ENCODE results near the gene PPP2R2D. TPM values are rescaled to one million over a fixed set of nuclear protein-coding genes. Genes with fewer than 3 reads are reported as not detected.

PPP2R2D gene
- polyA plus RNA-seq, 1 donor, result 36.4 TPM

- WGBS (ENCODE audit: insufficient coverage, low lambda C conversion rate), result 40% methylated on average over 1 of the region's 15 CpGs
- H3K36me3 ChIP-seq (ENCODE audit: control insufficient read depth, insufficient read depth, low read length), result no peaks in the 10 kb centered on the region
- H3K4me1 ChIP-seq (ENCODE audit: control insufficient read depth, insufficient read depth, low read length), result peaks cover 20% of the 10 kb centered on the region
- no peak overlapping the region for H3K4me3 ChIP-seq (ENCODE audit: low read length)
- peak overlapping the region; percentile 63 for H3K27ac ChIP-seq (ENCODE audit: low read length)
- no peaks in the 10 kb centered on the region for H3K27me3 ChIP-seq (ENCODE audit: control insufficient read depth, insufficient read depth, low read length)
- DNase-seq, result no peak
- no peaks in the 10 kb centered on the region for H3K9me3 ChIP-seq (ENCODE audit: control insufficient read depth, low read depth, low read length)
Observed at GRCh38 chr10:131998050-131998844, 97.4 kb downstream of the PPP2R2D start.

GRCh38 chr10:131998845-131999681 is 98.3 kb downstream of the PPP2R2D start:
- WGBS (ENCODE audit: insufficient coverage, low lambda C conversion rate), result no CpG with 5 or more reads among the region's 18 CpGs
- H3K27ac ChIP-seq (ENCODE audit: low read length), result no peak overlapping the region
- H3K9me3 ChIP-seq (ENCODE audit: control insufficient read depth, low read depth, low read length), result no peaks in the 10 kb centered on the region

GRCh38 chr10:132001238-132001972 is 100.6 kb downstream of the PPP2R2D start:
- no CpG with 5 or more reads among the region's 15 CpGs for WGBS (ENCODE audit: insufficient coverage, low lambda C conversion rate)
- no peak overlapping the region for H3K4me3 ChIP-seq (ENCODE audit: low read length)
- peaks cover 24% of the 10 kb centered on the region for H3K4me1 ChIP-seq (ENCODE audit: control insufficient read depth, insufficient read depth, low read length)
- peak in 1 of 2 donors; percentile 23 for DNase-seq
- no peak overlapping the region for H3K27ac ChIP-seq (ENCODE audit: low read length)
- no peaks in the 10 kb centered on the region for H3K36me3 ChIP-seq (ENCODE audit: control insufficient read depth, insufficient read depth, low read length)
- no peaks in the 10 kb centered on the region for H3K9me3 ChIP-seq (ENCODE audit: control insufficient read depth, low read depth, low read length)
- no peaks in the 10 kb centered on the region for H3K27me3 ChIP-seq (ENCODE audit: control insufficient read depth, insufficient read depth, low read length)

More at GRCh38 chr10:131998845-131999681, 98.3 kb downstream of the PPP2R2D start:
- H3K36me3 ChIP-seq (ENCODE audit: control insufficient read depth, insufficient read depth, low read length), result no peaks in the 10 kb centered on the region
- H3K4me3 ChIP-seq (ENCODE audit: low read length), result no peak overlapping the region
- peaks cover 24% of the 10 kb centered on the region for H3K4me1 ChIP-seq (ENCODE audit: control insufficient read depth, insufficient read depth, low read length)
- DNase-seq, result peak in 1 of 2 donors; percentile 22
- H3K27me3 ChIP-seq (ENCODE audit: control insufficient read depth, insufficient read depth, low read length), result no peaks in the 10 kb centered on the region

DNA sequence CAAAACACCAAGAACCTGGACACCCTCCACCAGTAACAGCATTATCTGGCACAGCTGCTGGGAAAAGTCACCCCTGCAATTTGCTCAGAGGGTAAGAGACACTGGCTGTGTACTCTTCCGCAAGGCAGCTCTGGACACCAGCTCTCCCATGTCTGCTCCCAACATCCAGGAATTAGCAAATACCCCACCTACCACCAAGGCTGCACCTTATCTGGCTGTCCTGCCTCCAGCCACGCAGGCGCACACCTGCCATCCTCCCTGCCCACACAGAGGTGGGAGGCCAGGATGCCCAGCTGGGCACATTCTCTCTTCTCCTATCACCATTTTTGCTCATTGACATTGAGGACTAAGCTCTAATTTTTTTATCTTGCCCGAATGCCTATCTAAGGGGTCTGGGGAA is 101.2 kb downstream of the PPP2R2D start:
- 100% methylated on average over 1 of the region's 4 CpGs for WGBS (ENCODE audit: insufficient coverage, low lambda C conversion rate)
- Histone ChIP-seq H3K36me3 (ENCODE audit: control insufficient read depth, insufficient read depth, low read length) (no peaks in the 10 kb centered on the region), H3K4me3 (ENCODE audit: low read length) (no peak overlapping the region), H3K27me3 (ENCODE audit: control insufficient read depth, insufficient read depth, low read length) (no peaks in the 10 kb centered on the region), H3K9me3 (ENCODE audit: control insufficient read depth, low read depth, low read length) (no peaks in the 10 kb centered on the region), H3K4me1 (ENCODE audit: control insufficient read depth, insufficient read depth, low read length) (peaks cover 24% of the 10 kb centered on the region), H3K27ac (ENCODE audit: low read length) (no peak overlapping the region)
- DNase-seq, result no peak

- WGBS (ENCODE audit: insufficient coverage, low lambda C conversion rate), result 40% methylated on average over 1 of the region's 12 CpGs
- Histone ChIP-seq H3K9me3 (ENCODE audit: control insufficient read depth, low read depth, low read length) (no peaks in the 10 kb centered on the region), H3K4me3 (ENCODE audit: low read length) (no peak overlapping the region), H3K36me3 (ENCODE audit: control insufficient read depth, insufficient read depth, low read length) (no peaks in the 10 kb centered on the region), H3K4me1 (ENCODE audit: control insufficient read depth, insufficient read depth, low read length) (peaks cover 14% of the 10 kb centered on the region), H3K27me3 (ENCODE audit: control insufficient read depth, insufficient read depth, low read length) (no peaks in the 10 kb centered on the region), H3K27ac (ENCODE audit: low read length) (no peak overlapping the region)
- DNase-seq, result no peak
Observed at GRCh38 chr10:132003282-132003924, 102.6 kb downstream of the PPP2R2D start.

GRCh38 chr10:132004052-132004451 is 103.2 kb downstream of the PPP2R2D start:
- H3K4me3 ChIP-seq (ENCODE audit: low read length), result no peak overlapping the region
- WGBS (ENCODE audit: insufficient coverage, low lambda C conversion rate), result 80% methylated on average over 1 of the region's 10 CpGs
- H3K36me3 ChIP-seq (ENCODE audit: control insufficient read depth, insufficient read depth, low read length), result no peaks in the 10 kb centered on the region
- H3K4me1 ChIP-seq (ENCODE audit: control insufficient read depth, insufficient read depth, low read length), result peaks cover 7% of the 10 kb centered on the region
- H3K27me3 ChIP-seq (ENCODE audit: control insufficient read depth, insufficient read depth, low read length), result no peaks in the 10 kb centered on the region
- H3K27ac ChIP-seq (ENCODE audit: low read length), result no peak overlapping the region
- DNase-seq, result peak in 1 of 2 donors; percentile 36
- H3K9me3 ChIP-seq (ENCODE audit: control insufficient read depth, low read depth, low read length), result no peaks in the 10 kb centered on the region

- Histone ChIP-seq H3K27me3 (ENCODE audit: control insufficient read depth, insufficient read depth, low read length) (no peaks in the 10 kb centered on the region), H3K36me3 (ENCODE audit: control insufficient read depth, insufficient read depth, low read length) (no peaks in the 10 kb centered on the region), H3K9me3 (ENCODE audit: control insufficient read depth, low read depth, low read length) (no peaks in the 10 kb centered on the region), H3K4me3 (ENCODE audit: low read length) (no peak overlapping the region), H3K4me1 (ENCODE audit: control insufficient read depth, insufficient read depth, low read length) (peaks cover 4% of the 10 kb centered on the region), H3K27ac (ENCODE audit: low read length) (no peak overlapping the region)
- DNase-seq, result no peak
- WGBS (ENCODE audit: insufficient coverage, low lambda C conversion rate), result no CpG with 5 or more reads among the region's 6 CpGs
Observed at GRCh38 chr10:132005147-132005546, 104.3 kb downstream of the PPP2R2D start.

GRCh38 chr10:132006966-132007365 is 106.2 kb downstream of the PPP2R2D start:
- H3K27me3 ChIP-seq (ENCODE audit: control insufficient read depth, insufficient read depth, low read length), result no peaks in the 10 kb centered on the region
- H3K4me3 ChIP-seq (ENCODE audit: low read length), result no peak overlapping the region
- no peak for DNase-seq
- H3K4me1 ChIP-seq (ENCODE audit: control insufficient read depth, insufficient read depth, low read length), result peaks cover 4% of the 10 kb centered on the region
- H3K27ac ChIP-seq (ENCODE audit: low read length), result no peak overlapping the region
- no CpG with 5 or more reads among the region's 4 CpGs for WGBS (ENCODE audit: insufficient coverage, low lambda C conversion rate)
- H3K36me3 ChIP-seq (ENCODE audit: control insufficient read depth, insufficient read depth, low read length), result no peaks in the 10 kb centered on the region
- H3K9me3 ChIP-seq (ENCODE audit: control insufficient read depth, low read depth, low read length), result no peaks in the 10 kb centered on the region

GRCh38 chr10:132007681-132008080 is 106.9 kb downstream of the PPP2R2D start:
- 100% methylated on average over 1 of the region's 10 CpGs for WGBS (ENCODE audit: insufficient coverage, low lambda C conversion rate)
- no peaks in the 10 kb centered on the region for H3K9me3 ChIP-seq (ENCODE audit: control insufficient read depth, low read depth, low read length)

More at GRCh38 chr10:132007681-132008080, 106.9 kb downstream of the PPP2R2D start:
- Histone ChIP-seq H3K27ac (ENCODE audit: low read length) (no peak overlapping the region), H3K4me1 (ENCODE audit: control insufficient read depth, insufficient read depth, low read length) (peaks cover 4% of the 10 kb centered on the region), H3K36me3 (ENCODE audit: control insufficient read depth, insufficient read depth, low read length) (no peaks in the 10 kb centered on the region), H3K4me3 (ENCODE audit: low read length) (no peak overlapping the region), H3K27me3 (ENCODE audit: control insufficient read depth, insufficient read depth, low read length) (no peaks in the 10 kb centered on the region)
- no peak for DNase-seq
